H1 (cell line): ENCODE results near the gene PPID.
"Not testable (repeated sequence)": the region's sequence is repeated elsewhere in the genome, so short reads cannot be mapped to it uniquely, and the experiment has no call there.

Source experiments
- CEBPB ChIP-seq: IDR thresholded peaks from 2 replicates; pipeline ENCODE4 v1.6.1; 2012; ENCODE audit warnings: low read depth, low read length
- CREB1 ChIP-seq: IDR thresholded peaks from 2 replicates; pipeline ENCODE4 v1.6.1; 2012; ENCODE audit warnings: inconsistent platforms

DNA sequence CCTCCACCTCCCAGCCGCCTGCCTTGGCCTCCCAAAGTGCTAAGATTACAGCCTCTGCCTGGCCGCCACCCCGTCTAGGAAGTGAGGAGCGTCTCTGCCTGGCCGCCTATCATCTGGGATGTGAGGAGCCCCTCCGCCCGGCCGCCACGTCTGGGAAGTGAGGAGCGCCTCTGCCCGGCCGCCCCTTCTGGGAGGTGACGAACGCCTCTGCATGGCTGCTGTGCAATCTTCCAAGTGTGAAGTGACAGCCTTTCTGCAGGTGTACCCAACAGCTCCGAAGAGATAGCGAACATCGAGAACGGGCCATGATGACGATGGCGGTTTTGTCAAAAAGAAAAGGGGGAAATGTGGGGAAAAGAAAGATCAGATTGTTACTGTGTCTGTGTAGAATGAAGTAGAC lies 36.3 kb upstream of the PPID start:
- TF ChIP-seq CEBPB, CREB1: not testable (repeated sequence)
